ENCODE results near the gene CNEP1R1.

The CNEP1R1 gene

GRCh38 chr16:50081428-50082018 is 56.5 kb downstream of the CNEP1R1 start:
- no peak for TF ChIP-seq CTCF (conservative IDR thresholded peaks at IDR 0.05; ENCODE audit: low read length)
- H3K4me3 ChIP-seq (ENCODE audit: low read length) = no peak overlapping the region
- peak; percentile 31 for DNase-seq (ENCODE audit: low read depth)

GRCh38 chr16:50083996-50084395 is 59.0 kb downstream of the CNEP1R1 start:
- no peak for TF ChIP-seq CTCF (conservative IDR thresholded peaks at IDR 0.05; ENCODE audit: low read length)
- H3K4me3 ChIP-seq (ENCODE audit: low read length) = no peak overlapping the region
- DNase-seq (ENCODE audit: low read depth) = no peak

GRCh38 chr16:50086176-50086575 is 61.2 kb downstream of the CNEP1R1 start:
- no peak overlapping the region for H3K4me3 ChIP-seq (ENCODE audit: low read length)
- no peak for TF ChIP-seq CTCF (conservative IDR thresholded peaks at IDR 0.05; ENCODE audit: low read length)
- no peak for DNase-seq (ENCODE audit: low read depth)
